ENCODE measurements around the gene ASTL. TPM values are rescaled to one million over a fixed set of nuclear protein-coding genes. Genes with fewer than 3 reads are reported as not detected.

ASTL gene
- total RNA-seq, 1 donor from 2014 or later = not detected

GRCh38 chr2:96105994-96106715, 32.1 kb downstream of the ASTL start:
- peaks cover 2% of the 10 kb centered on the region for H3K27me3 ChIP-seq (ENCODE audit: control insufficient read depth, insufficient read depth, low read length)
- H3K36me3 ChIP-seq (ENCODE audit: control insufficient read depth, insufficient read depth, low read length) = no peaks in the 10 kb centered on the region
- FAIRE-seq = no peak
- TF ChIP-seq CTCF (IDR thresholded peaks at IDR 0.05; ENCODE audit: insufficient read depth, low read length, severe bottlenecking) = no peak
- DNase-seq (ENCODE audit: low read depth) = no peak
- H3K4me3 ChIP-seq (ENCODE audit: low read depth, low read length) = no peak overlapping the region

DNA sequence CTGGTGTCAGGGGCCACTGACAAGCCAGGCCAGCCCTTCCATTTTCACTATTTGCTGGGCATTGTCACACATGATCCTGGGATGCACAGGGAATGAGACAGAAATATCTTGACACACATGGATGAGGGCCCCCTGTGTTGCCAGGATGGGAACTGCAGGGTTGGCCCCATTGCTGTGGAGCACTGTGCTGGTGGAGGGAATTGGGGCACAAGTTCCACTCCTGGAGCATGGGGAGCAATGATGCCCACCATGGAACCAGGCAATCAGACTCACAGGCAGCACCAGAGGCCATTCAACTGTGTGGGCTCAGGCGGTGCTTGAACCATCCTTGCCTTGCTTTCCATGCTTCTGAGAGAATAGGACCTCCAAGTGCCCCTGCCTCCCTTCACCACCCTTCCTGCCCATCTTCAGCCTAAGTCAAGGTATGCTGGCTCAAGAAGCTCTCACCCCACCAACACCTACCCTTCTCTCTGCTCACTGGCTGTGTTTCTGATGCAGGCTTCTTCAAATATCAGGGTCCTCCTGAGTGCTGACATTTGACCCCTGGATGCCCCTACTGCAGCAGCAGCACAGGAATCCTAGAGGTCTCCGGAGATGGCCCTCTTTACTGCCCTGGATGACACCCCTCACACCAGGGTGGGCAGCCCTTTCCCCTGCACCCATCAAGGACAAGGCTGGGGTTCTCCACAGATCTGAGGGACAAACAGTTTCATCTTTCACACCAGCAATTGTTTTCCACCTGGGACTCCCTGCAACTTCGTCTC, 33.0 kb downstream of the ASTL start:
- DNase-seq (ENCODE audit: low read depth) (no peak), FAIRE-seq (no peak)
- peaks cover 2% of the 10 kb centered on the region for H3K27me3 ChIP-seq (ENCODE audit: control insufficient read depth, insufficient read depth, low read length)
- no peak overlapping the region for H3K4me3 ChIP-seq (ENCODE audit: low read depth, low read length)
- no peaks in the 10 kb centered on the region for H3K36me3 ChIP-seq (ENCODE audit: control insufficient read depth, insufficient read depth, low read length)
- TF ChIP-seq CTCF (IDR thresholded peaks at IDR 0.05; ENCODE audit: insufficient read depth, low read length, severe bottlenecking) = no peak

GRCh38 chr2:96104487-96104861, 33.8 kb downstream of the ASTL start:
- no peak for FAIRE-seq
- H3K36me3 ChIP-seq (ENCODE audit: control insufficient read depth, insufficient read depth, low read length) = no peaks in the 10 kb centered on the region

DNA sequence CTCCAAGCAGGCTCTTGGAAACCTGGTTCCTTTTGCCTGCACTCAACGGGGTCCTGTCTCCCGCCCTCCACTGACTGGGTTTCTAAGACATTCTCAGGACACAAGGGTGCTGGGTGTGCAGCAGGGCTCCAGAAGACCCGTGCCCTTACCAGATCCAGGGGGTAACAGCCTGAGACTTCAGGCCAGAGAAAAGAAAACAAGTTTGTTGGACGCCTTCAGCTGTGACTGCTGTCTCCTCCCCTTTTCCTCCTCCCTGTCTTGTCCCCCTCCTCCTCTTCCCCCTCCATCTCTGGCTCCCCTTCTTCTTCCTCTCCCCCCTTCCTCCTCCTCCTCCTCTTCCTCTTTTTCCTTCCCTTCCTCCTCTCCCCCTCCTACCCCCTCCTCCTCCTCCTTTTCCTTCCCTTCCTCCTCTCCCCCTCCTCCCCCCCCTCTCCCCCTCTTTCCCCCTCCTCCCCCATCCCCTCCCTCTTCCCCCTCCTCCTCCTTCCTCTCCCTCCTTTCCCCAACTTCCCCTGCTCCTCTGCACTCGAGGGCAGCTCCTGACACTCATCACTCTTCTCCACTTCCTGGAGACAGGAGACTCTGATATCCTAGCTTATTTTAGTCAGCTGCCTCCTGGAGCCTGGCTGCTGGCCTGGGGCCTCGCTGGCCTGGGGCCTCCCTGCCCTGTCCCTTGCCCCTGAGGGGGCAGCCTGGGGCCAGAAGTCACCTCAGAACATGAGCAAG, 34.4 kb downstream of the ASTL start:
- DNase-seq (ENCODE audit: low read depth) (no peak), FAIRE-seq (no peak)
- Histone ChIP-seq H3K4me3 (ENCODE audit: low read depth, low read length) (no peak overlapping the region), H3K27me3 (ENCODE audit: control insufficient read depth, insufficient read depth, low read length) (no peaks in the 10 kb centered on the region), H3K36me3 (ENCODE audit: control insufficient read depth, insufficient read depth, low read length) (no peaks in the 10 kb centered on the region)
- TF ChIP-seq CTCF (IDR thresholded peaks at IDR 0.05; ENCODE audit: insufficient read depth, low read length, severe bottlenecking) = no peak

More at GRCh38 chr2:96104487-96104861, 33.8 kb downstream of the ASTL start:
- no peak for DNase-seq (ENCODE audit: low read depth)
- H3K27me3 ChIP-seq (ENCODE audit: control insufficient read depth, insufficient read depth, low read length) = no peaks in the 10 kb centered on the region
- no peak overlapping the region for H3K4me3 ChIP-seq (ENCODE audit: low read depth, low read length)
- TF ChIP-seq CTCF (IDR thresholded peaks at IDR 0.05; ENCODE audit: insufficient read depth, low read length, severe bottlenecking) = no peak

GRCh38 chr2:96103187-96103601, 35.1 kb downstream of the ASTL start:
- H3K36me3 ChIP-seq (ENCODE audit: control insufficient read depth, insufficient read depth, low read length) = no peaks in the 10 kb centered on the region
- DNase-seq (ENCODE audit: low read depth) (no peak), FAIRE-seq (peak; percentile 70)
- no peaks in the 10 kb centered on the region for H3K27me3 ChIP-seq (ENCODE audit: control insufficient read depth, insufficient read depth, low read length)
- H3K4me3 ChIP-seq (ENCODE audit: low read depth, low read length) = no peak overlapping the region
- TF ChIP-seq CTCF (IDR thresholded peaks at IDR 0.05; ENCODE audit: insufficient read depth, low read length, severe bottlenecking) = no peak

Measured in bronchial epithelial cell (primary cell).